Measurements from ENCODE around the gene ANAPC7. TPM values are rescaled to one million over a fixed set of nuclear protein-coding genes. Genes with fewer than 3 reads are reported as not detected.
A peak's percentile ranks its signal among the peaks of the same experiment; 100 is the strongest.

ANAPC7 gene
- total and polyA plus RNA-seq, 9 of the 15 experiments (the other 6 are each of a cell fraction or from before 2014, with no cell fraction given) = 46.7 to 158 (median 109) TPM

DNA sequence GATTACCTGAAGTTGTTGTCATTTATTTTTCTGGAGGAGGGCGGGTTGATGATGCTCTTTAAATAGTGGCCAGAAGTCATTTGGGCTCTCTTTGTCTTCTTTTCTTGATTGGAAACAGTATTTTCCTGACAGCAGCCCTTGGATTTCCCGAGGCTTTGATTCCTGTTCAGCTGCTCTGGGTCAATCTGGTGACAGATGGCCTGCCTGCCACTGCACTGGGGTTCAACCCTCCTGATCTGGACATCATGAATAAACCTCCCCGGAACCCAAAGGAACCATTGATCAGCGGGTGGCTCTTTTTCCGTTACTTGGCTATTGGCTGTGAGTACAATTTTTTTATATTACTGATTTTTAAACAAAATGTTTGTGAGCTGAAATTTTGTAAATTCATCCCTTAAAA is 60.4 kb downstream of the ANAPC7 start:
- FAIRE-seq = no peak
- 92% methylated on average over 5 of the region's 5 CpGs for WGBS (ENCODE audit: insufficient coverage, low coverage, missing lambda C conversion rate)
- POLR2A ChIA-PET = interaction anchor here (0.6 to 1.6 kb wide), 5 partner anchors 9 to 831 kb away, joined by 3 to 6 read pairs (median 4); no protein-coding TSS in a partner anchor

More for the DNA sequence above, 60.4 kb downstream of the ANAPC7 start:
- DNase-seq (ENCODE audit: extremely low read depth in 1 of 4, low spot score in 3 of 4) (peak in 1 of 4 experiments; percentile 6), ATAC-seq (no peak)
- Histone ChIP-seq H4K20me1 (replicated peaks; ENCODE audit: control insufficient read depth, insufficient read depth, low read length) (0 out of 2 replicates have a peak, but pooled peaks cover 1% of the 10 kb centered on the region), H3K79me2 (ENCODE audit: control insufficient read depth, insufficient read depth, low read length) (no peaks in the 10 kb centered on the region), H3K4me2 (ENCODE audit: insufficient read depth, low read length) (no peak overlapping the region), H3K9me3 (replicated peaks; ENCODE audit: control insufficient read depth, insufficient read depth, low read depth, low read length) (no peaks in the 10 kb centered on the region), H3K9me1 (ENCODE audit: control insufficient read depth, insufficient read depth, low read length) (peaks cover 5% of the 10 kb centered on the region), H3K36me3 (ENCODE audit: control insufficient read depth, insufficient read depth, low read length) (peaks cover 100% of the 10 kb centered on the region), H2AFZ (ENCODE audit: low read depth, low read length) (no peak overlapping the region), H3K4me3 (no peak overlapping the region), H3K27ac (ENCODE audit: extremely low read depth, low read depth, low read length) (no peak overlapping the region), H3K4me1 (replicated peaks in 1 of 2; ENCODE audit: control insufficient read depth in 2 of 2, insufficient read depth in 2 of 2, low read length in 2 of 2) (no peaks in the 10 kb centered on the region), H3K9ac (ENCODE audit: insufficient read depth in 1 of 2, low read depth in 2 of 2, low read length in 2 of 2) (no peak overlapping the region), H3K27me3 (ENCODE audit: control insufficient read depth in 2 of 2, insufficient read depth in 2 of 2, low read length in 2 of 2) (no peaks in the 10 kb centered on the region)
- CTCF ChIA-PET (ENCODE audit: low intra/inter-chr PET ratio) = no interaction called here
- in situ Hi-C loops (cut with MboI) (no loop called here), intact Hi-C loops (cut with micrococcal nuclease) (no loop called here)
- TF ChIP-seq TAL1 (IDR thresholded peaks at IDR 0.05) = no peak
- no peak for TF ChIP-seq CBX8 (IDR thresholded peaks at IDR 0.05; ENCODE audit: borderline replicate concordance, extremely low read depth, low read depth, low read length, poor library complexity, severe bottlenecking)
- no peak for TF ChIP-seq GABPB2 (CRISPR knock-in tag; conservative IDR thresholded peaks at IDR 0.05)
- TF ChIP-seq HNRNPLL (IDR thresholded peaks at IDR 0.05; ENCODE audit: low read depth, low read length, poor library complexity, severe bottlenecking) = no peak
- TF ChIP-seq CREB3L1 (IDR thresholded peaks at IDR 0.05; ENCODE audit: borderline replicate concordance, low read depth) = no peak
- TF ChIP-seq ZBTB34 (CRISPR knock-in tag; IDR thresholded peaks at IDR 0.05) = no peak
- BruUV-seq (replicated peaks) = no TSS peak
